T1000 (cell line): Measurements from ENCODE around the gene HAUS8.
A peak's percentile ranks its signal among the peaks of the same experiment; 100 is the strongest.
"Not testable (repeated sequence)": the region's sequence is repeated elsewhere in the genome, so short reads cannot be mapped to it uniquely, and the experiment has no call there.

ENCODE experiments used
- DNase-seq: peaks from one replicate; lab custom pipeline; 2025; ENCODE audit warnings: mixed read lengths; lab: John Stamatoyannopoulos, UW

HAUS8 gene

DNA sequence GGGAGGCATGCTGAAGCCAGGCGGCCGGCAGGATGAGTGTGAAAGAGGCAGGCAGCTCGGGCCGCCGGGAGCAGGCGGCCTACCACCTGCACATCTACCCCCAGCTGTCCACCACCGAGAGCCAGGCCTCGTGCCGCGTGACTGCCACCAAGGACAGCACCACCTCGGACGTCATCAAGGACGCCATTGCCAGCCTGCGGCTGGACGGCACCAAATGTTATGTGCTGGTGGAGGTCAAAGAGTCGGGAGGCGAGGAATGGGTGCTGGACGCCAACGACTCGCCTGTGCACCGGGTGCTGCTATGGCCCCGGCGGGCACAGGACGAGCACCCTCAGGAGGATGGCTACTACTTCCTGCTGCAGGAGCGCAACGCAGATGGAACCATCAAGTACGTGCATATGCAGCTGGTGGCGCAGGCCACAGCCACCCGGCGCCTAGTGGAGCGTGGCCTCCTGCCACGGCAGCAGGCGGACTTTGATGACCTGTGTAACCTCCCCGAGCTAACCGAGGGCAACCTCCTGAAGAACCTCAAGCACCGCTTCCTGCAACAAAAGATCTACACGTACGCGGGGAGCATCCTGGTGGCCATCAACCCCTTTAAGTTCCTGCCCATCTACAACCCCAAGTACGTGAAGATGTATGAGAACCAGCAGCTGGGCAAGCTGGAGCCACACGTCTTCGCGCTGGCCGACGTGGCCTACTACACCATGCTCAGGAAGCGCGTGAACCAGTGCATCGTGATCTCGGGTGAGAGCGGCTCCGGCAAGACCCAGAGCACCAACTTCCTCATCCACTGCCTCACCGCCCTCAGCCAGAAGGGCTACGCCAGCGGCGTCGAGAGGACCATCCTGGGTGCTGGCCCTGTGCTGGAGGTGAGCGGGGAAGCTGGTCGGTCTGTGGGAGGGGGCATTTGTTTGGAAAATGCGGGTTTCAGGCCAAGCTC lies 26.7 kb upstream of the HAUS8 start:
- no peak for DNase-seq

DNA sequence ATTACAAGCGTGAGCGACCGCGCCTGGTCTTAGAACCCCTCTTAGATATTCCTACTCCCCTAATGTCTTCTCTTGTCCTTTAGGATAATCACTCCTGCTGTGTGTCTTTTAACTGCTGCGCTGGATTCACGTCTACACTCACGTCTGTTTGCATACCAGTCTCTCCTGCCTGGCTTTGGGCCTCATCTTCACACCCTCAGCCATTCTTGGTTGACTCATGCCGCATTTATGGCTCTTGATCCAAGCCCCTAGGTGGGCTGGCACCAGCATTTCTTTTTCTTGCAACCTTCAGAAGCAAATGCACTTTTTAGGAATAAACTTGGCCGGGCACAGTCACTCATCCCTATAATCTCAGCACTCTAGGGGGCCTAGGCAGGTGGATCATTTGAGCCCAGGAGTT lies 23.1 kb upstream of the HAUS8 start:
- DNase-seq, result no peak

DNA sequence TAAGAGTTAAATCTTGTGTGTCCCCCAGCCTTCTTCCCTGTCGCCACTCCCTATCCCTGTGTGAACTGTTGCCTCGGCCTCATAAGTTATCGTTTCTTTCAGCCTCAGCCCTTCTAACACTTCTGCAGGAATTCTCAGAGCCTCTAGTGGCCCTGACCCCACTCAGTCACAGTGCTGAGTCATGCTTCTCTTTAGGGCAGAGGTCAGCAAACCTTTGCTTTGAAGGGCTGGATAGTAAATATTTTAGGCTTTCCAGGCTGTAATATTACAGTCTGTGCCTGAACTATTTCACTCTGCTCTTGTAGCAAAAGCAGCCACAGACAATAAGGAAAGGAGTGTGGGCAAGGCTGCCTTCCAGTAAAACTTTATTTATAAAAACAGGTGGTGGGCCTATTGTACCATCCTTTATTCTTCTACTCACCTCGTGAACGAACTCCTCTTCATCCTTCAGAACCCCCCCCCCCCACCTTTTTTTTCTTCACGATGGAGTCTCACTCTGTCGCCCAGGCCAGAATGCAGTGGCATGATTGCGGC lies 22.4 kb upstream of the HAUS8 start:
- DNase-seq, result no peak

DNA sequence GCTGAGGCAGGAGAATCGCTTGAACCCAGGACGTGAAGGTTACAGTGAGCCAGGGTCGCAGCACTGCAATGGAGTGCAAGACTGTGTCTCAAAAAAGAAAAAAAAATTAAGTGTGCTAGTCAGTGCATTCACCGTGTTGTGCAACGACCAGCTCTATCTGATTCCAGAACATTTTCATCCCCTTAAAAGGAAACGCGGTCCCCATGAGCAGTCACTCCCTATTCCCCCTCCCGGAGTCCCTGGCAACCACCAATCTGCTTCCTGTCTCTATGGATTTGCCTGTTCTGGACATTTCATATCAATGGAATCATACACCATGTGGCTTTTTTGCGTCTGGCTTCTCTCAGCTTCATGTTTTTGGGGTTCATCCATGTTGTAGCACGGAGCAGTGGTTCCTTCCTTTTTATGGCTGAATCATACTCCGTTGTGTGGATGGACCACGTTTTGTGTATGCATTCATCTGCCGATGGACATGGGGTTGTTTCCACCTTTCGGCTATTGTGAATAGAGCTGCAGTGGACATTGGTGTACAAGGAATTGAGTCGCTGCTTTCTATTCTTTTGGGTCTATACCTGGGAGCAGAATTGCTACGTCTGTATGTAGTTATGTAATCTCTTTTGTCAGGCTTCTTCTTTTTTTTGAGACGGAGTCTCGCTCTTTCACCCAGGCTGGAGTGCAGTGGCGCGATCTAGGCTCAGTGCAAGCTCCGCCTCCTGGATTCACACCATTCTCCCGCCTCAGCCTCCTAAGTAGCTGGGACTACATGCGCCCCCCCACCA lies 20.1 kb upstream of the HAUS8 start:
- DNase-seq, result no peak

DNA sequence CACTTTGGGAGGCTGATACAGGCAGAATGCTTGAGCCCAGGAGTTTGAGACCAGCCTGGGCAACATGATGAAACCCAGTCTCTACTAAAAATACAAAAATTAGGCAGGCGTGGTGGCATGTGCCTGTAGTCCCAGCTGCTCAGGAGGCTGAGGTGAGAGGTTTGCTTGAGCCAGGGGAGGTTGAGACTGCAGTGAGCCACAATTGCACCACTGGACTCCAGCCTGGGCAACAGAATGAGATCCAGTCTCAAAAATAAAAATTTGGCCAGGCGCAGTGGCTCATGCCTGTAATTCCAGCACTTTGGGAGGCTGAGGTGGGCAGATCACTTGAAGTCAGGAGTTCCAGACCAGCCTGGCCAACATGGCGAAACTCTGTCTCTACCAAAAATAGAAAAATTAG lies 19.4 kb upstream of the HAUS8 start:
- not testable (repeated sequence) for DNase-seq

DNA sequence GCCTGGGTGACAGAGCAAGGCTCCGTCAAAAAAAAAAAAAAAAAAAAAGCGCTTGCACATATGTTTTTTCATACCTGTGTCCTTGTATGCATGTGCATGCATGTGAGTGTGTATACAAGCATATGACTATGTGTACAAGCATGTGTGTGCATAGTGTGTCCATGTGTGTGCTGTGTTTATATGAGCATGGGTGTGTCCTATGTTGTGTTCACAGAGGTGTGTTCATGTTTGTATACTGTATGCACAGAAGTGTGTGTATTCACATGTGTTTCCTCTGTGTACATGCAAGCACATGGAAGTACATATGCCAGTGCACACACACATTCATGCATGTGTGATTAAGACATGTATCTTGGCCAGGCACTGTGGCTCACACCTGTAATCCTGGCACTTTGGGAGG lies 17.4 kb upstream of the HAUS8 start:
- no peak for DNase-seq

DNA sequence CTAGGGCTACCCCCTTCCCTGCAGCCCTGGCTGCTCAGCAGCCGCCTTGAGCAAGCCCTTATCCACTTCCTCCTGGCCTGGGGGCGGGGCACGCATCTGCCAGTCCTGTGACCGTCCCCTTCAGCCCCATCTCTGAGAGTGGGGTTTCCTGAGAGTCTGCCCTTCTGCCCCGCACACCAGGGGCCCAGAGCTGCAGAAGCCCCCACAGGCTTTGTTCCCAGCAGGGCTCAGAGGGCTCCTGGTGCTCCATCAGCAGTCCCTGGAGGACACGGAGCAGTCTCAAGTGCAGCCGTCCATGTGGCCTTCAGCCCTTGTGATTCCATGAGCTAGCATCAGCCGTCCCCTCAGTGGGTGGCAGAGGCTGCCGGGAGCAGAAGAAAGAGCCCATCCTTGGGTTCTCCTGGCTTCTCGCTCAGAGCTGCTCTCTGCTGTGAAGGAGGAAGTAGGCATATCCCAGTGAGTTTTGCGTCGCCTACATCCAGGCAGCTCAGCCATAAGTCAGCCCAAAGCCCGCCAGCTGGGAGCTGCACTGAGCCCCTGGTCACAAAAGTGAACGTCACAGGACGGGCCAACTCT lies 16.6 kb upstream of the HAUS8 start:
- DNase-seq, result no peak

DNA sequence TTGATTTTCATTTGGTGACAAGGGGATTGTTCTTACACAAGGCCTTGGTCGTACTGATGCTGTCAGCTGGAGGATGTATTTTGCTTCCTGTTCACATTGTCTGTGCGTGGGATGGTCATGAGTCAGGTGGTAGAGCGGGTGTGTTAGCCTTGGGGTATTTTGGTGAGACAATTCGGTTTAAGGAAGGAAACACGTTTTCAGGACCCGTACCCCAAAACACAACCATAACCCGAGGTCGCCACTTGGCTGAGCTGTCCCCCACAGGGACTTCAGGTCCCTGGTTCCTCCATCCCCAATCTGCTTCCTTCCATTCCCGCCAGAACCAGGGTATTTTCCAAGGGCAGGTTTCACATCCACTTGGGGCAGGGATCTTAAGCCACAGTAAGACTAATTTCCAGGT lies 15.3 kb upstream of the HAUS8 start:
- DNase-seq, result no peak

DNA sequence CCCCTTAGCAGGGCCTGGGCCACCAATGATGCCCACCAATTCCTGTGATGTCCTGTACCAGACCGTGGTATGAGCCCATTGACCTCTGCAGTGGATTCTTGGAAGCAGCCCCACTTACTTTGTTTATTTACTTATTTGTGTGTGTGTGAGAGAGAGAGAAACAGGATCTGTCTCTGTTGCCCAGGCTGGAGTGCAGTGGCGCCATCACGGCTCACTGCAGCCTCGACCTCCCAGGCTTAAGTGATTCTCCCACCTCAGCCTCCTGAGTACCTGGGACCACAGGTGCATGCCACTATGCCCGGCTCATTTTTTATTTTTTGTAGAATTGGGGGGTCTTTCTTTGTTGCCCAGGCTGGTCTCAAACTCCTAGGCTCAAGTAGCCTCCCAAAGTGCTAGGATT lies 13.3 kb upstream of the HAUS8 start:
- DNase-seq, result no peak

DNA sequence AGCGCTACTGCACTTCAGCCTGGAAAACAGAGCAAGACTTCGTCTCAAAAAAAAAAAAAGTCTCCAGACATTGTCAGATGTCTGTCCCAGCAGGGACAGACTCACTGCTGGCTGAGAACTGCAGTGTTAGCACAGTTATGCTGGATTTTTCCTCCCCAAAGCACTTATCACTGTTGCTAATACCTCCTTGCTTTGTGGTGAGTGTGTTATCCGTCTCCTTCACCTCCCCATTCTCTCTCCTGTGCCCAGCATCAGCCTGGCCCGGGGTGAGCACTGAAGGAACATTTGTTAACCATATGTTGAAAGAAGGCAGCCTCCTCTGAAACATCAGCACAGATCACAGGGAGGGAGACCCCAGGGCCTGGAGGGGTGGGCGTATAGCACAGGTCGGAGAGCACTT lies 11.6 kb upstream of the HAUS8 start:
- no peak for DNase-seq

DNA sequence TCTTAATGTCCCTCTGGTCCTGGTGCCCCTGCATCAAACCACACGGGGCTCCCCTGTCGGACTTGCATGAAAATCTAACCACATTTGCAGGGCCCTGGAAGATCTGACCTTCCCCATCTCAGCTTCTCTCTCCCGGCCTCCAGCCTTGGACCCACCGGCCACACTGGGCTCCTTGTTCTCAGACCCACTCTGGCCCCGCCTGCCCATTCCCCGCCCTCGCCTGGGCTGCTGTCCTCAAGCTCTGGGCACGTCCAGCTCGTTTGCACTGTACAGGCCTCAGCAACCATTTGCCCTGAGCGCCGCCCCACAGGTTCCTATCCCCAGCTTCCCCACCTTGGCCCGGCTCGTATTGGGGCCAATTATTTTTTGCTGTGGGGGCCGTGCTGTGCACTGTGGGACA lies 10.9 kb upstream of the HAUS8 start:
- DNase-seq, result no peak

DNA sequence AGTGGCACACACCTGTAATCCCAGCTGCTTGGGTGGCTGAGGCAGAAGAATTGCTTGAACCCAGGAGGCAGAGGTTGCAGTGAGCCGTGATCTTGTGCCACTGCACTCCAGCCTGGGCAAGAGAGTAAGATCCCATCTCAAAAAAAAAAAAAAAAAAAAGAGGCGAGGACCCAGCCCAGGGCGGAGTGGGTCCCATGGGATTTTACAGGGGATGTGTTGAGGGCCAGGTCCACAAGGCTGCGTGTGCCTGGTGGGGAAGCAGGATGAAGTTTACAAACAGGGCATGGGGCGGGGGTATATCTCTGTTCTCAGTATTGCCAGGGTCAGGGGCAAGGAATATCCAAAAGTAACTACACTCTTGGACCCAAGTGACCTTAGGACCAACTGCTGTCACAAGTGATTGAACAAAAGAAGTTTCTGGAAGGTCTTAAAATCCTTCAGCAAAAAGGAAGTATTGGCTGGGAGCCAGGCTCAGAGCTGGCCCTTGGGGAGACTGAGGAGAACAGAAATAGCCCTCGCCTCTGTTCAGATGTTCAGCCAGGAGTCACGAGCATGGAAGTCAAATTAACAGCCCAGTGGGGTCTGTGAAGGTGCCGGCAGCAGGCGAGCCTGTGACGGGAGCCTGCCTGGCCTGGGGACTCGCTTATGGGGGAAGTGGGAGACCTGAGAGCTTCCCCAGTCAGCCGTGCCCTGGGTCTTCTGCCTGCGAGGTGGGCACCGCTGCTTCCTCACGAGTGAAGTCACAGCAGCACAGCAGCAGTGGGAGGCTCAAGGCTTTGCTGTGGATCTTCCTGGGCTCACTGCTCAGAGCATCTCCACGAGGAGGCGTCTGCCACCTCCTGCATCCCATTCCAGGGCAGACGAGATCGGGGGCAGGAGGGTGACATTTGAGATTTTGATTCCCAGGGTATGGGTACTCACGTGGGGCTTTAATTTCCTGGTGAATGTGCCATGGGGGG lies 6.7 kb upstream of the HAUS8 start:
- no peak for DNase-seq

DNA sequence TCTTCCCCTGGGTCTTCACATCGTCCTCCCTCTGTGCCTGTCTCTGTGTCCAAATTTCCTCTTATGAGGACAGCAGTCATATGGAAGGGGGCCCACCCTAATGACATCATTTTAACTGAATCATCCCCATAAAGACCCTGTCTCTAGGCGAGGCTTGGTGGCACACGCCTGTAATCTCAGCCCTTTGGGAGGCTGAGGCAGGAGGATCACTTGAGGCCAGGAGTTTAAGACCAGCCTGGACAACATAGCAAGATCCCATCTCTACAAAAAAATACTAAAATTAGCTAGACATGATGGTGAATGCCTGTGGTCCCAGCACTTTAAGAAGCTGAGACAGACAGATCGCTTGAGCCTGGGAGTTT lies 5.2 kb upstream of the HAUS8 start:
- DNase-seq, result no peak

DNA sequence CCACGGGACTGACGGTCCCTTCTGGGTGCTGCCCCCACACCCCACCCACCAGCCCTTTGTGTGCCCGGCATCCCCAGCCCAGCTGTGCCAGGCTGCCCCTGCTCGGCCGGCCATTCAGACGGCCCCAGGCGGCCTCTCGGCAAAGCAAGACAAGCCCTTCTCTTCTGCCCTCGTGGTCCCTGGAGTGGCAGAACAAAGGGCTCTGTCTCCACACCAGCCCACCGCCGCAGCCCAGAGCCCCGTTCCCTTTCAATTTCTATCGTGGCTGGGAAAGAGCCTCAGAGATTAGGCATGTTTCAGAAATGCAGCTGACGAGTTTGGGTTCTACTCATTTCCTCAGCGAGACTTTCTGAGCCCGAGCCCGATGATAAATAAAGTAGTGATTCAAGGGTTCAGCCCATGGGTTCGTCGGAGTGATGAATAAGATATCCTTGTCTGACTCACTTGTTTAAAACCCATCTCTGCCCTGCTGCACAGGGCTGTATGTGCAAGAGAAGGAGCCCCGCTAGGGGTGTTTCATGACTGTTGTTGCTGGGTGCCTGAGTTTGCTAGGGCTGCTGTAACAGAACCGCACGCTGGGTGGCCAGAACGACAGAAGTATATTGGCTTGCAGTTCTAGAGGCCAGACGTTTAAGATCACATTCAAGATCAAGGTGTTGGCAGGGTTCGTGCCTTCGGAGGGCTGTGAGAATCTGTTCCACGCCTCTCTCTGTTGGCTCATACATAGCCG lies 4.6 kb upstream of the HAUS8 start:
- peak; percentile 85 for DNase-seq

DNA sequence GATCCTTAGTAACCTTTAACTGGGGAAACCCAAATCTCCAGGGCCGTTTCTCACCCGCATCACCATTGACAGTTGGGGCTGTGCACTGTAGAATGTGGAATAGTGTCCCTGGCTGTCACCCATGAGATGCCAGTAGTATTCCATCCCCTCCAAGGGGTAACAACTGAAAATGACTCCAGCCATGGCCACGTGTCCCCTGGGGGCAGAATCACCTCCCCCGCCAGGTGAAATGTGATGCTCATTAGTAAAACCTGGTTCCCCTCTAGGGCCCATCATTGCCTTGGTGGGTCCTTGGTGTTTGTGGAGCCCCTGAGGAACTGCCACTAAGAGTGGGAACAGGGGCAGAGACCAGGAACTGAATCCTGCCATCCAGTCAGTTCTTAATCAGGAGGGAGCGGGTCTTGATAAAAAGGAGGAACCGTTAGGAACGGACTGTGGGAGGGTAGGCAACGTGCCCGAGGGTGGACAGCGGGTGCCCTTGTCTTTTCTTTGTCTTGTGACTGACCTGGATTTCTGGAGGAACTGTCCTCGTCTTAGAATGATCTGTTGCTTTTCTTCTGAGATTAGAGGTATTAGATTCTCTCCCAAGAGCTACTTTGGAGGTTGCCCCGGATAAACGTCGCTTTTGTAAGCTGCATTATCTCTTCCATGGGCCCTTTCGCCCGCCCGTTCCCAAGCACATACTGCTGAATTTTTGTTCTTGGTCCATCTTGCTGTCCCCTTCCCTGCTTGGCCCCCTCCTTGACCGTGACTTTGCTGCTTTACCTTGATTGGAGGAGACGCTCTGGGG lies 3.9 kb upstream of the HAUS8 start:
- DNase-seq, result no peak

DNA sequence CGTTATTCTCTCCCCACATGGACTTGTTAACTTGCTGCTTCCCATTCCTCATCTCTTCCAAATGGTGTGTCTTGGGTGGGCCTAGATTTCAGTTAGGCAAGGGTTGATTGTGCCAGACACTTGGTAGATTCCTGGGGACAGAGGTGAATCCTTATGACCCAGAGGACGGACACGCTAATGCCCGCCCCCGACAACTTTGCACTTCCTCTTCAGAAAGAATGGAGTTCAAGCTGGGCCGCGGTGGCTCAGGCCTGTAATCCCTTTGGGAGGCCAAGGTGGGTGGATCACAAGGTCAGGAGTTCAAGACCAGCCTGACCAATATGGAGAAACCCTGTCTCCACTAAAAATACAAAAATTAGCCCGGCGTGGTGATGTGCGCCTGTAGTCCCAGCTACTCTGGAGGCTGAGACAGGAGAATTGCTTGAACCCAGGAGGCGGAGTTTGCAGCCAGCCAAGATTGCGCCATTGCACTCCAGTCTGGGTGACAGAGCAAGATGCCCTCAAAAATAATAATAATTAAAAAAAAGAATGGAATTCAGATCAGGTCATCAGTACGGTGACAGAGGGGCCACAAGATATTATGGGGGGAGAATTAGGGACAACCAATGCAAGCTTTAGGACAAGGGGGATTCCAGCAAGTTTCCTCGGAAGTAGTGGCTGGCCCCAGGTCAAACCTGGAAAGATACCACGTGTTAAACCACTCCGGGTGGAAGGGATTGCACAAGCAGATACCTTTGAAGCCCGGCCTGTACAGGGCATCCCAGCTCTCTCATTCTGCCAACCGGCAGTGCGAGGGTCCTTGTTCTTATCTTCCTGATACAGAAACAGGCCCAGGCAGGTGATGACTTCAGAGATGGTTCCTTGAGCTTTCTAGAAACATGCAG lies 3.0 kb upstream of the HAUS8 start:
- DNase-seq, result no peak

DNA sequence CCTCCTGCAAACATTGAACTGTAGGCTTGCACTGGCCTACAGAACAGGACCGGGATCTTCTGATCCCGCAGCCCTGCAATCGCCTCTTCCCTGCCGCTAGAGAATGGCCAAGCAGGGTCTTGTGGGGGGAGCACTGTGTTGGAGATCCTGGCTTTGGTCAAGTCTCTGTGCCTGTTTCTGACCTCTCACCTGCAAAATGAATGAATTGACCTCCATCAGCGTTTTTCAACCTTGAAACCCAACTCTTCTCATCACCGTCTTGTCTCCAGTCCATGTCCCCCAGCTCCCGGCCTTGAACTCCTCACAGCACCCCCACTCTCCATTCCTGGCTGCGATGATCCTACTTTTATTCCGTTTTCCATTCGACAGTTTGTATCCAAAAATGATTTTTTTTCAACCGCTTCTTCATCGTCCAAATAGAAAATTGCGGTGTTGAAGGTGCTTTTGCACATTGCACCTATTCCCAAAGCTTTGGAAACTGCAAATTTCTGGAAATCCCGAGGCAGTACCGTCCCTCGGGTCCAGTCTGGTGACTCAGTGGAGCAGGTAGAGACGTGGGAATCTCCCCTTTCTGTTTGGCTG lies 2.3 kb upstream of the HAUS8 start:
- DNase-seq, result no peak

DNA sequence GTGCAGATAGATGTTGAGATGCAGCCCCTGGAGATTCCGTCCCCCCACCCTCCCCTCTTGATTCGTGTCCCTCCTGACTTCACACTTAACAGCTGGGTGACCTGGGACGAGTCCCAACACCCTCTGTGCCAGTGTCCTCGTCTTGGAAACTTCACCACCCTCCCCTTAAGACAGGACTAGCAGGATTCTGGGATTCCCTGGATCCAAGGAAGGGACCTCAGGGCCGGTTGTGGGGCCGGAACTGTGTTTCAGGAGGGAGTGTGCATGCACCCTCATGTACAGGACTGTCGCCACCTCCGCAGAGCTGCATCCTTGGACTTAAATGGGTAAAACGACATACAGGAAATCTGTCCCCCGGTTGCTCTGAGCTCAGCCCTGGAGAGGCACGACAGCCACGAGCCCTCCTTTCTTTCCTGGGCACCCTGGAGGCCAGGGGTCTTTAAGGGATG lies 1.3 kb upstream of the HAUS8 start:
- DNase-seq, result no peak
